ENCODE measurements around the gene PTPN12.
A peak's percentile ranks its signal among the peaks of the same experiment; 100 is the strongest.
"Not testable (repeated sequence)": the region's sequence is repeated elsewhere in the genome, so short reads cannot be mapped to it uniquely, and the experiment has no call there.

Gene PTPN12

DNA sequence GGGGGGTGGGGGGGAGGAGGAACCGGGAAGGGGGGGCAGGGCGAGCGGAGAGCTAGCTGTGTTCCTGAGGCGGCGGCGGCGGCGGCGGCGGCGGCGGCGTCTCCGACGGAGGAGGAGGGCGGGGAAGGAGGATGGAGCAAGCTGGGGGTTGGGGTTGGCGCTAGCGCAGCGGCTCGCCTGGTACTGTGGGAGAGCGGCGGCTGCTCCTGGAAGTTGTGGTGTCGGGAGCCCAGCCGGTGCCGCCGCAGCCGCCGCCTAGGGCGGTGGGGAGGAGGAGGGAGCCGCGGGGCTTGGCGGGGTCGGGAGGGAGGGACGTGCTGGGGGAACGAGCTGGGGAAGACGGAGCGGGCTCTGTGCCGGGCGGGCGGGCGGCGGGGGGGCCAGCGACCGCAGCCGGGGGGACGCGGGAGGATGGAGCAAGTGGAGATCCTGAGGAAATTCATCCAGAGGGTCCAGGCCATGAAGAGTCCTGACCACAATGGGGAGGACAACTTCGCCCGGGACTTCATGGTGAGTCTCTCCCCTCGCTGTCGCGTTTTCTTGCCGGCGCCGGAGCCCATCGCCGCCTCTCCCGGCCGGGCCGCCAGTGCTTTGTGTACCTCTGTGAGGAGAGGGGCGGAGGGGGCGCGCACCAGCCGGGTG is at the start of gene PTPN12:
TSS of gene PTPN12 (plus strand) at position 160 of the 642 bp plus-strand sequence. CDS start at position 412, 252 bp downstream.
- peak; percentile 57 for DNase-seq

DNA sequence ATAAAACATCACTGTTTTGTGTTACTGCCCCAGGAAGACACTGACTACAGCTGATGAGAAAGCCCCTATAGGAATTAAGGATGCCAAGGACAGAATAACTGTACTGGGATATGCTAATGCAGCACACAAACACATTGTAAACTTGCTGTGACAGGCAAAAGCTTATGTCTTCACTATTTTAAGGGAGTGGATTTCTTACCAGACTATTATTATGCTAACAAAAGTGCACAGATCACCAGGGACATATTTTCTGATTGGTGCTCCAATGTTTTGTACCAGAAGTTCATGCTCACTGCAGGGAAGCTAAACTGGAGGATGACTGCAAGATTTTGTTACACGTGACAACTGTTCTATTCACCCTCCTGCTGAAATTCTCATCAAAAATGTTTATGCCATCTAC is 48.1 kb upstream of the PTPN12 start:
- DNase-seq: no peak

DNA sequence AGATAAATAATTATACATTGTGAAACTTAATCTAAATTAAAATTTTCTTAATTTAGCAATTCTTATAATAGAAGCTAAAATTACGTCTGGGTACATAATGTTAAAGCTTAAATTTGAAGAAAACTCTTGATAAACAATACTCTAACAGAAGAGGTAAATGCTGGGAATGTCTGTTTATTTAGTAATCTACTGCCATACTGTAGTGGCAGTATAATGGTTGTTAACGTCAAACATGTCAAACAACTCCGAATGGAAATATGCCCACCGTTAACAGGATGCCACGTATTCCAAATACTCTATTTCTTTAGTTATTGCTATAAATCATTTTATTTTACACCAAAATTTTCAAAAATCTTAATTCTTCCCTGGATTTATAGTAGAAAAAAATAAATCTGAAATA is 40.0 kb upstream of the PTPN12 start:
- DNase-seq: no peak

DNA sequence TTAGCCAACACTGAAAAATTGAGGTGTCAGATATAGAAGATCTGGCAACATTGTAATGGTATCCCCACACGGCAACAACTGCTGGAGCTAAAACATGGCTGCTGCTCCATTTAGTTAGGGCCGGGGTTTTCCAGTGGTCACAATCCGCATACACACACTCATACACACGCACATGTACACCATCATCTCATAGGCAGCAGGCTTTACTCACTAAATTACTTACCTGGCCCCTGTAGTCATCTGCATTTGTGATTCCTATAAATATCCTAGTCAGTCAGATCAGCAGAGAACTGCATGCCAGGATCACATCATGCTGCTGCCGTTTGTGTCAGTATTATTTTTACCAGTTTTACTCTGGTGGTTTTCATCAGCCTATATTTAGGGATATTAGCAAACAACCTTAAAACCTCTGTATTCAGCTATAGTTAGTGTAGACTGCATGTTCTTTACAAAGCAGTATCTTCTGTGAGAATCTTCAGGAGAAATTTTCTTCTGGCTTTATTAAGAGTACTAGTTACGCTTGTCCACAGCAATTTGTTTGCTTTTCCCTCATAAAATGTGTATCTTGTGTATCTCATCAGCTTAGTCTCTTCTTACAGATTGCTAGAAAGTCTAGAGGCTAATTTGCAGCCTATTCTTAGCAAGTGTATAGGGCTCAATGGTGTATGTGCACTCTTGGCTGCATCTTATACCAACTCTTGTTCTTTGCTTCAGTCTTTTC is 38.3 kb upstream of the PTPN12 start:
- DNase-seq: no peak

DNA sequence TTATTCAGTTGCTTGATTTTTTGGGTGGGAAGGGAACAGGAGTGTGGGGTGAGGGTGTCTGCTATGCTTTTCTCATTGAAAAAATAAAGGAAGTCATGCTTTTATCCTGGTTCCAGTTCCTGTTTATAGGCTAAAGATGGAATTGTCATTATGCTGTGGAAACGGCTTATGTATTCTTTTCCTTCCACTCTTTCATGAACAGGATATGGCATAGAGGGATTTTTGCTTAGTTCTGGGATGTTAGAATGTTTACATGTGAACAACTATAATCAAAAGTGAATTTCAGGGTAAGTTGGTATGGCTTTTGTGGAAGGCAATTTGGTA is 35.9 kb upstream of the PTPN12 start:
- DNase-seq: no peak

DNA sequence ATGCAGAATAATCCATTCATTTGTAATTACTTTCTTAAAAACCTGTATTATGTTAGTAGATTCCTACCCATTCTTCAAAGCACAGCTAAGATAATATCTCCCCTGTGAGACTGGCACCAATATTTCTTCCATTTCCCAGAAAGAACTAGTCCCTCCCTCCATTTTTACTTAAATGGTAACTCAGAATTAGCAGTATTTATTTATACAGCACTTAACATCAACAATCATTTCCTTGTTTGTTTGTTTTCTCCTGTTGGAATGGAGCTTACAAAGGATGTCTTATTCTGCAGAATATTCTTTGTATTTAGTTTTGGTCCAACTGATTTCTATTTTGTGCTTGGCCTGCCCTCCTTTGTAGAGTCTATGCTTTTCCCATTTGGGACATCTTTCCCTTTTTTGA is 32.1 kb upstream of the PTPN12 start:
- no peak for DNase-seq

DNA sequence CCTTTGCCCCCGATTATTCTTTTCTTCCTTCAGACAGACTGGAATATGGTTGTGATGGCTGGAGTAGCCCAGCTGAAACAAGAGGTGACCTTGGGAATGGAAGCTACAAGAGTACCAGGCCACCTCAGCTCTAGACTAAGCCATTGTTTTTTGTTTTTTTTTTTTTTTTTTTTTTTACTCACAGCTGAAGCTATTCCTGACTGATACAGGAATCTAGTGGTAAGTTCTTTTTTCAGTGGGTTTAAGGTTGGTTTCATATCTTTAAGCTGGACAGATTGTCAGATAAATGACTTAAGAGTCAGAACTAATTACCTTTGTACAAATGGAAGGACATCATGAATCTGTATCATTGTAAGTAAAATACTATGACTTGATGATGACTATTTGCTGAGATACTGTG is 30.2 kb upstream of the PTPN12 start:
- no peak for DNase-seq

DNA sequence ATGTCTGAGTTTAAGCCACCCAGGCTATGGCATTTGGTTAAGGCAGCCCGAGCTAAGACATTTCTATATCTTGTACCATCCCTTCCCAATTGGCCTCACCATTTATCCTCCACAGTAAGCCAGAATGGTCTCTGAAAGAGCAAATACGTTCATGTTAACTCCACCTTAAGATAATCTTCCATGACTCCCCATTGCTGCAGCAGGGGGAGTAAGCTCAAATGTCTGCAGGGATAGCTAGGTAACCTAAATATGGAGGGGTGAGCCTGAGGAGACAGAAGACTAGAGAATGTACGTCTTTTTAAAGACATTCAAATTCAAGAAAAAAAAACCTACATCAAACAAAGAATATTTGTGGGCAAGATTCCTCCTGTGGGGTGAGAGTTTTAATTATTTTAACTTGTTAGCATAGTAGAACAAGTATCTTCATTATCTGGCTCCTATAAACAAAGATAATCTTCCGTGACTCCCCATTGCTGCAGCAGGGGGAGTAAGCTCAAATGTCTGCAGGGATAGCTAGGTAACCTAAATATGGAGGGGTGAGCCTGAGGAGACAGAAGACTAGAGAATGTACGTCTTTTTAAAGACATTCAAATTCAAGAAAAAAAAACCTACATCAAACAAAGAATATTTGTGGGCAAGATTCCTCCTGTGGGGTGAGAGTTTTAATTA is 24.0 kb upstream of the PTPN12 start:
- DNase-seq: not testable (repeated sequence)

DNA sequence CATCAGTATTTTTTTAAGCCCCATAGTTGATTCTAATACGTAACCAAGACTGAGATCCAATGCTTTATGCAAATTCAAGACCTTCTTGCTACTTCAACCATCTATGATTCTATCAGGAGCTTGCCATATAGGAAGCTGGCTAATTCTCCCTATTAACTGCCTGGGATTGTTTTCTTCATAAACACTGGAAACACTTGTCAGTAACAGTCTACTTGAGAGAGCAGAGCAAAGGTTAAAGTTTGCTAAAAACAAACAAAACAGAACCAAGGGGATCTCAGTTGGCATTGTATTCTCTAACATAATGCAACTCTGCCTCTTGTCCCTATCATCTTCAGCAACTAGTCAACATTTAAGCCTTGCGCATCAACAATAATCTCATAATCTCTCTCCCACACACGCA is 21.0 kb upstream of the PTPN12 start:
- no peak for DNase-seq

DNA sequence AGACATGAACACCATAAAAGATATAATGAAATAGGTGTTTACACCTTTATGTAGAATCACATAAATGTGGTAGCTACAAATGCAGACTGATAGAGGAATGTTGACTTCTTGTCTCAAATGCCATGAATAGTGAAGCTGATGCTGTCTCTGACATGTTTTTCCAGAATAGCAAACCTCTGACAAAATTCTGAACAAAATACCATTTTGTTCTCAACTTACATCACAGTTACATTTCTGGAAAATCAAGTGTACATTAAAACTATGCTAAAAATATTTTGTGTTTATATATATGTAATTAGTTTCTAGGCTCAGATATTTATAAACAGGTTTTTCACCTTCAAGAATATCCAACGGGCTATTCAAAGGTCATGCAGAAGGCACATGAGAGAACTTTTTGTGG is 16.8 kb upstream of the PTPN12 start:
- DNase-seq: no peak

DNA sequence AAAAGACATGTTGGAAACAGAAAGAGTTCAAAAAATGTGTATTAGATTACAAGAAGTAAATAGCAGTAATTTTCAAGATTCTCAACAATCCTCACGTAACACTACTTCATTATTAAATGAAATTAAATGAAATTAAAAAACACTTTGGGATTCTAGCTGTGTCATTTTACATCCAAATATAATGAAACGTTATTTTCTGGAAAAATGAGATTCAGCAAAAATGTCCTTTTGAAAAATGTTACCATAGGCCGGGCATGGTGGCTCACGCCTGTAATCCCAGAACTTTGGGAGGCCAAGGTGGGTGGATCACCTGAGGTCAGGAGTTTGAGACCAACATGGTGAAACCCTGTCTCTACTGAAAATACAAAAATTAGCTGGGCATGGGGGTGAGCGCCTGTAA is 15.6 kb upstream of the PTPN12 start:
- DNase-seq: not testable (repeated sequence)

DNA sequence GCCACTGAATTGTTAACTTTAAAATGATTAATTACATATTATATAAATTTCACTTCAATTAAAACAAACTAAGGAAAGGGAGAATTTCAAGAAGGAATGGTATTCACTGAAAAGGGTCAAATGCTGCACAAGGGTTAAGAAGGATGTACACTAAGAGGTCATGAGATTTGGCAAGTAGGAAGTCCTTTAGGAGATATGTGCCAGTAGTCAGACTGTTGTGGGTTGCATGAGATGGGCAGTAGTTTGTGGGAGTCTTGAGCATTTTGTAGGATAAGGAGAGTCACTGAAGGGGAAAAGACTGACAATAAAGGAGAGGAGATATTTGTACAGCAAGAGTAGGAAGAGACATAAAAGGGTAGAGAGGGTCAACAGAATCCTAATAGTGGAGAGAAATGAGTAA is 12.4 kb upstream of the PTPN12 start:
- DNase-seq: no peak

DNA sequence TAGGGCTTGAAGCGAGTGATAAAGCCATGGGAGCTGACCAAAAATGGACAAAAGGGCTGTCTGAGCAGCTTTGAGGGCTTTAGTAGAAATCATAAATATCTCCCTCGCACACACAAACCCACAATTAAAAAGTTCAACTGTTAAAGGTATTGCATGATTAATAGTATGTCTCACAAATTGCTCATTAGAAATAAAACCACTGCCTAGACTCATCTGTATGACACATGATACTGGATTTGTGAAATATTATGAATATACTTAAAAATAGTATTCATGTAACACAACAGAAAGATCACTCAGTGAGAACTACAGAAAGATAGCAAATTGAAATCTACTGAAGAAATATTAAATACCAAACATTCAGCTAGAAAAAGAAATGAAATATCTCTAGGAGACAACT is 11.9 kb upstream of the PTPN12 start:
- DNase-seq: no peak

DNA sequence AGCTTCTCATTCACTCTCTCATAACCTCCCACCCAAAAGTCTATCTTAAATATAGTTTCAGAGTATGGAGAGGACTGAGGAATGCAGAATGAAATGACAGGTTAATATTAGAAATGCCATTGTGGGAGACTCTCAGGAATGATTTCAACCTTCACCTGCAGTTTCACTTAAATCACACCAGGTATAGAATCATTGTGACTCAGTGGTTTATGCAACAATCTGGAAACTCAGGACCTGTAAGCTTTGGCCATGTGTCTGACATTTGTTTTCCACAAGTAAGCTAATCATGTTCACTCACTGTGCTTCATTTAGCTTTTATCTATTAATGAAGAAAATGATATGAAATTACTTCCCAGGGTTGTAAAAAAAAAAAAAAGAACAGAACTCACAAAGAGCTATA is 8.7 kb upstream of the PTPN12 start:
- no peak for DNase-seq

DNA sequence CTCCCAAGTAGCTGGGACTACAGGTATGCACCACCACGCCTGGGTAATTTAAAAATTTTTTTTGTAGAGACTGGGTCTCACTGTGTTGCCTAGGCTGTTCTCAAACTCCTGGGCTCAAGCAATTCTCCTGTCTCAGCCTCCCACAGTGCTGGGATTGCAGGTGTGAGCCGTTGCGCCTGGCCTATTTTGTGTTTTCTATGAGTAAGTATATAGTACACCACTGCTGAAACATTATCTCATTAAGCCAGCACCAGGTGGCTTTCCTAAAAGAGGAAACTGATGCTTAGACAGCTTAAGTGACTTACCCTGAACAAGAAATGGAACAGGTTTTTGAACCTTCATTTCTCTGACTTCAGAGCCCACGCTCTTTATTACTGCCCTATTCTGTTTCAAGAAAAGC is 7.8 kb upstream of the PTPN12 start:
- no peak for DNase-seq

DNA sequence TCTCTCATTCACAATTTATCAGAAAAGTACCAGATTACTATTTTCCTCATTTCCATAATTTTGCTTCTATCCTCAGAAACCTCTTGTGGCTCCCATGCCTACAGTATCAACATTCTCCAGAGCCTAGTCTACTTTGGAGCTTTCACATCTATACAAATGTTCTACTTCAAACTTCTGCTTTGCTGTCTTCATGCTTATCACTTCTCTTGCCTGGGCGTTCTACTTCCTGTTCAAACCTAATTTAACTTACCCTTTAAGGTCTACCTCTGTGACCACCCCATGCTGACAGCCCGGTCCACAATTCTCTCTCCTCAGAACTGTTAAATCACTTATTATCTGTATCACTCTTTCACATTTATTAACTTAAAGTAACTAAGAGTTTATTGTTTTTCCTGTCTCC is 6.1 kb upstream of the PTPN12 start:
- no peak for DNase-seq

DNA sequence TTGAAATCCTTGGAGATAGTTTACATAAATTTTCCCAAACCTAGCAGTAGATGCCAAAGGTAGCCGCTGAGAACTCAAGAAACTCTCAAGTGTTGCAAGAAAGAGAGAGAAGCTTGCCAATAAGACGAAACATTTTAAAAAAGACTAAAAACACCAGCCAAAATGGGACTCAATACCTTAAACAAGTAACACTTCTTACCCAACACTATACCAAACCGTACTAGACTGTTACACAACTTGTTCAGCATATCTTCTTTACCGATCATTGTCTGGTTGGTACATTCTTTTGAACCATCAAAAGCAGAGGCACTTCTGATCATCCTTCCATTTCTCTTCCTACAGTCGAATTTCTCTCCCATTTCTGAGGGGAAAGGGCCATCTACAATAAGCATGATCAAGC is 4.8 kb upstream of the PTPN12 start:
- DNase-seq: no peak

DNA sequence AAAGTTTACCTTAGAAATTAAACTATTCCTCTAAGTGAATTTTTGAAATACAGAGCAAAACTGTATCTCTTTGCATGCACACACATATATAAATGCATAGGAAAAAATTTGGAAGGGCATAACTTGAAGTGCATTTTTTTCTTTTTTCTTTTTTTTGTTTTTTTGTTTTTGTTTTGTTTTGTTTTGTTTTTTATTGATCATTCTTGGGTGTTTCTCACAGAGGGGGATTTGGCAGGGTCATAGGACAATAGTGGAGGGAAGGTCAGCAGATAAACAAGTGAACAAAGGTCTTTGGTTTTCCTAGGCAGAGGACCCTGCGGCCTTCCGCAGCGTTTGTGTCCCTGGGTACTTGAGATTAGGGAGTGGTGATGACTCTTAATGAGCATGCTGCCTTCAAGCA is 4.4 kb upstream of the PTPN12 start:
- not testable (repeated sequence) for DNase-seq

DNA sequence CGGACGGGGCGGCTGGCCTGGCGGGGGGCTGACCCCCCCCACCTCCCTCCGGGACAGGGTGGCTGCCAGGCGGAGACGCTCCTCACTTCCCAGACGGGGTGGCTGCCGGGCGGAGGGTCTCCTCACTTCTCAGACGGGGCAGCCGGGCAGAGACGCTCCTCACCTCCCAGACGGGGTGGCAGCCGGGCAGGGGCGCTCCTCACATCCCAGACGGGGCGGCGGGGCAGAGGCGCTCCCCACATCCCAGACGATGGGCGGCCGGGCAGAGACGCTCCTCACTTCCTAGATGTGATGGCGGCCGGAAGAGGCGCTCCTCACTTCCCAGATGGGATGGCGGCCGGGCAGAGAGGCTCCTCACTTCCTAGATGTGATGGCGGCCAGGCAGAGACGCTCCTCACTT is 3.0 kb upstream of the PTPN12 start:
- DNase-seq: not testable (repeated sequence)

DNA sequence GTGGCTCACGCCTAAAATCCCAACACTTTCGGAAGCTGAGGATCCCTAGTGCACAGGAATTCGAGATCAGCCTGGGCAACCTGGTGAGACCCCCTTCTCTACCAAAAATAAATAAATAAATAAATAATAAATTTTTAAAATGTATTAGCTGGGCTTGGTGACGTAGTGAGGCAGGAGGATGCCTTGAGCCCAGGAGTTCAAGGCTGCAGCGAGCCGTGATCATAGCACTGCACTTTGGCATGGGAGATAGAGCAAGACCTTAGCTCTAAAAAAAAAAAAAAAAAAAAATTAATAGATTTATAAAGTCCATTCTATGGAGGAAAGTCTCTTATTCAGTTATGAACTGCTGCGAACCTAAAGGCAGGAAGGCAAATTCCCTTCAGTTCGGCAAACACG is 1.1 kb upstream of the PTPN12 start:
- no peak for DNase-seq

DNA sequence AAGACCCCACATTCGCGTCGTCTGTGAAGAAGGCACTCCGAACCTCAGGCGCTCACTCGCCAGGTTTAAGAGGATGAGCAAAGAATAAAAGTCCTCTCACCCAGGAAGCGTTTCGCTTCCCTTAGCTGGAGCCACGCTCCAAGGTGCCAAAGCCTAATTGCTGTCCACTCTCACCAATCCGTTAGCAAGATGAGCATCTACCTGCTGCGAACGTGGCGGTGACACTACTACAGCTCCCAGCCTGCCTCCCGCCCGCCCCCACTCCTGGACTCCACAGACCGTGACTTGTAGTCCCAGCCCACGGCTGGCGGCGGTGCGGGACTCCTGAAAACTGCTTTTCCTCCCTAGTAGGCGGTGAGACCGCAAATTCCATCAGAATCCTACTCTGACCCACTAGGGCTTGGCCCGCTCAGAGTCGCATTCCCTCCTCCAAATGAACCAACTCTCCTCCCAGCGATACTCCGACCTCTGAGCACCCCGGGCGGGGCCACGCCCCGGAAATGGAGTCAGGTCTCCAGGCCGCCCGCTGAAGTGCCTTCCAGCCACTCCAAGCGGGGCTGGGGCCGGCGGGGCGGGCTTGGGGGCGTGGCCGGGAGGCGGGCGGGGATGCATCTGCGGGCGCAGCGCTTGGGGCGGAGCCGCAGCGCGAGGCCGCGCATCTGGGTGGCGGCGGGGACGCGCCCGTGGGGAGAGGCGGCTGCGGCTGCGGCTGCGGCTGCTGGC is 521 bp upstream of the PTPN12 start:
- DNase-seq: peak; percentile 99

DNA sequence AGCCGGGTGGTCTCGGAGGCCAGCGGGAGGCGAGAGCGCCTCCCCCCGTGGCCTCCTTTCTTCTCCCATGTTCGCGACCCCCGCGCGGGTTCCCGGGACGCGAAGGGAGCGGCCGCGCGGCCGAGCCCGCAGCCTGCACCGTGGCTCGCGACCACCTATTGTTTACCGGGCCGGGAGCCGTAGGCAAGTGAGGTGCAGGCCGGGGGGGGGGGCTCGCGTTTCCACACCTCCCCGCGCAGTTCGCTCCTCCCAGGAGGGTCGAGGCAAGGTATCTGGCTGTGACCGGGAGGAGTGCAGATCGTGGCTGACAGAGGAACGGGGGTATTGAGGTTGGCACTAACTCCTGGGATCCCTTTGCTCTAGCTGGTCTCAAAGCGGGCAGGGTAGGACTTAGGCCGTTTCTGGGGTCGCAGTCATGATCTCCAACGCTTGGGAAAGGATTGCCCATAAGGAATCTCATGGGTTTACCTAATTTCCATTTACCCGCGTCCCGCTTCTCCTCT is 734 bp downstream of the PTPN12 start:
- DNase-seq: peak; percentile 53

All from CD4-positive, alpha-beta T cell treated with Interleukin-17A for 4 hours (primary cell).